Epidermal melanocyte (primary cell): ENCODE results near the gene NOMO2.
"Not testable (repeated sequence)": the region's sequence is repeated elsewhere in the genome, so short reads cannot be mapped to it uniquely, and the experiment has no call there.

Experiments used
- DNase-seq: peaks from one replicate; pipeline ENCODE4 v3.0.0; 2011; ENCODE audit warnings: low spot score; ENCODE audit not compliant: insufficient read length

NOMO2 gene

GRCh38 chr16:18521445-18522181, 40.3 kb downstream of the NOMO2 start:
- DNase-seq: not testable (repeated sequence)

- not testable (repeated sequence) for DNase-seq
These were observed 43.2 kb downstream of the NOMO2 start for GRCh38 chr16:18518536-18519283.

GRCh38 chr16:18498430-18498829, 63.5 kb downstream of the NOMO2 start:
- not testable (repeated sequence) for DNase-seq

GRCh38 chr16:18497032-18497431, 64.9 kb downstream of the NOMO2 start:
- DNase-seq: not testable (repeated sequence)

- DNase-seq: not testable (repeated sequence)
These were observed 69.6 kb downstream of the NOMO2 start for GRCh38 chr16:18492118-18492897.

GRCh38 chr16:18436025-18436424, 125.9 kb downstream of the NOMO2 start:
- not testable (repeated sequence) for DNase-seq

- DNase-seq: not testable (repeated sequence)
These were observed 146.1 kb downstream of the NOMO2 start for GRCh38 chr16:18415827-18416226.

- not testable (repeated sequence) for DNase-seq
These were observed 152.2 kb downstream of the NOMO2 start for GRCh38 chr16:18409532-18410293.

GRCh38 chr16:18401851-18402657, 159.8 kb downstream of the NOMO2 start:
- DNase-seq: not testable (repeated sequence)

GRCh38 chr16:18401159-18401558, 160.7 kb downstream of the NOMO2 start:
- DNase-seq: not testable (repeated sequence)

GRCh38 chr16:18394363-18394762, 167.5 kb downstream of the NOMO2 start:
- DNase-seq: not testable (repeated sequence)

- DNase-seq: not testable (repeated sequence)
These were observed 174.1 kb downstream of the NOMO2 start for GRCh38 chr16:18387767-18388166.

GRCh38 chr16:18386517-18386916, 175.4 kb downstream of the NOMO2 start:
- DNase-seq: not testable (repeated sequence)

GRCh38 chr16:18385285-18385684, 176.6 kb downstream of the NOMO2 start:
- DNase-seq: not testable (repeated sequence)

- not testable (repeated sequence) for DNase-seq
These were observed 177.0 kb downstream of the NOMO2 start for GRCh38 chr16:18384869-18385268.

- not testable (repeated sequence) for DNase-seq
These were observed 177.7 kb downstream of the NOMO2 start for GRCh38 chr16:18384098-18384636.

- DNase-seq: not testable (repeated sequence)
These were observed 179.2 kb downstream of the NOMO2 start for GRCh38 chr16:18382696-18383095.
